Astrocyte of the hippocampus (primary cell): ENCODE data around the gene FAM136A.
"Not testable (repeated sequence)": the region's sequence is repeated elsewhere in the genome, so short reads cannot be mapped to it uniquely, and the experiment has no call there.

Experiments
- DNase-seq: peaks from one replicate; pipeline ENCODE4 v3.0.0; 2011; ENCODE audit warnings: low read depth, low spot score

Gene FAM136A

GRCh38 chr2:70301344-70302194, at the start of gene FAM136A:
Gene FAM136A (minus strand): TSS chr2:70302067. CDS start chr2:70302011, 56 bp downstream.
- DNase-seq, result peak; percentile 94

- DNase-seq, result no peak
These were observed 48.2 kb upstream of the FAM136A start for GRCh38 chr2:70349921-70350685.

- DNase-seq, result no peak
These were observed 46.0 kb upstream of the FAM136A start for GRCh38 chr2:70347831-70348230.

GRCh38 chr2:70344195-70344594, 42.3 kb upstream of the FAM136A start:
- peak; percentile 14 for DNase-seq

- DNase-seq, result no peak
These were observed 39.6 kb upstream of the FAM136A start for GRCh38 chr2:70341477-70341765.

GRCh38 chr2:70340761-70341476, 39.1 kb upstream of the FAM136A start:
- DNase-seq, result peak; percentile 63

- no peak for DNase-seq
These were observed 38.2 kb upstream of the FAM136A start for GRCh38 chr2:70340075-70340474.

- no peak for DNase-seq
These were observed 34.7 kb upstream of the FAM136A start for GRCh38 chr2:70336552-70336951.

GRCh38 chr2:70331012-70331411, 29.1 kb upstream of the FAM136A start:
- no peak for DNase-seq

GRCh38 chr2:70330476-70330875, 28.6 kb upstream of the FAM136A start:
- no peak for DNase-seq

GRCh38 chr2:70328921-70329561, 27.2 kb upstream of the FAM136A start:
- peak; percentile 59 for DNase-seq

- no peak for DNase-seq
These were observed 24.0 kb upstream of the FAM136A start for GRCh38 chr2:70325875-70326274.

- DNase-seq, result no peak
These were observed 20.7 kb upstream of the FAM136A start for GRCh38 chr2:70322518-70322917.

- no peak for DNase-seq
These were observed 19.5 kb upstream of the FAM136A start for GRCh38 chr2:70321370-70321769.

GRCh38 chr2:70314640-70315039, 12.8 kb upstream of the FAM136A start:
- DNase-seq, result no peak

- DNase-seq, result no peak
These were observed 10.7 kb upstream of the FAM136A start for GRCh38 chr2:70312560-70312959.

GRCh38 chr2:70310899-70311298, 9.0 kb upstream of the FAM136A start:
- no peak for DNase-seq

GRCh38 chr2:70305531-70305930, 3.7 kb upstream of the FAM136A start:
- DNase-seq, result no peak

GRCh38 chr2:70304498-70304897, 2.6 kb upstream of the FAM136A start:
- peak; percentile 21 for DNase-seq

GRCh38 chr2:70303186-70303585, 1.3 kb upstream of the FAM136A start:
- DNase-seq, result no peak

- DNase-seq, result not testable (repeated sequence)
These were observed 304 bp upstream of the FAM136A start for GRCh38 chr2:70302195-70302546.

- DNase-seq, result no peak
These were observed 1.0 kb downstream of the FAM136A start for GRCh38 chr2:70300771-70301343.
